ENCODE data around the gene ZSCAN10.

Gene ZSCAN10

GRCh38 chr16:3121851-3122467 lies 22.9 kb upstream of the ZSCAN10 start:
- DNase-seq (ENCODE audit: low read depth): no peak
- no peak for TF ChIP-seq CTCF (IDR thresholded peaks at IDR 0.05; ENCODE audit: insufficient read depth, low read depth, low read length, missing control alignments)
- no peak overlapping the region for H3K4me3 ChIP-seq (ENCODE audit: low read length)

GRCh38 chr16:3120435-3120834 lies 21.3 kb upstream of the ZSCAN10 start:
- no peak for TF ChIP-seq CTCF (IDR thresholded peaks at IDR 0.05; ENCODE audit: insufficient read depth, low read depth, low read length, missing control alignments)
- no peak for DNase-seq (ENCODE audit: low read depth)
- H3K4me3 ChIP-seq (ENCODE audit: low read length): no peak overlapping the region

- no peak for TF ChIP-seq CTCF (IDR thresholded peaks at IDR 0.05; ENCODE audit: insufficient read depth, low read depth, low read length, missing control alignments)
- H3K4me3 ChIP-seq (ENCODE audit: low read length): no peak overlapping the region
- no peak for DNase-seq (ENCODE audit: low read depth)
Observed at GRCh38 chr16:3119701-3120408, 20.8 kb upstream of the ZSCAN10 start.

GRCh38 chr16:3119286-3119685 lies 20.2 kb upstream of the ZSCAN10 start:
- no peak for TF ChIP-seq CTCF (IDR thresholded peaks at IDR 0.05; ENCODE audit: insufficient read depth, low read depth, low read length, missing control alignments)
- no peak overlapping the region for H3K4me3 ChIP-seq (ENCODE audit: low read length)
- no peak for DNase-seq (ENCODE audit: low read depth)

- no peak overlapping the region for H3K4me3 ChIP-seq (ENCODE audit: low read length)
- DNase-seq (ENCODE audit: low read depth): no peak
- TF ChIP-seq CTCF (IDR thresholded peaks at IDR 0.05; ENCODE audit: insufficient read depth, low read depth, low read length, missing control alignments): no peak
Observed at GRCh38 chr16:3118846-3119245, 19.8 kb upstream of the ZSCAN10 start.

- DNase-seq (ENCODE audit: low read depth): peak; percentile 45
- H3K4me3 ChIP-seq (ENCODE audit: low read length): no peak overlapping the region
- TF ChIP-seq CTCF (IDR thresholded peaks at IDR 0.05; ENCODE audit: insufficient read depth, low read depth, low read length, missing control alignments): no peak
Observed at GRCh38 chr16:3118204-3118790, 19.2 kb upstream of the ZSCAN10 start.

Data from epithelial cell of esophagus (primary cell).